ENCODE measurements around the gene PLCB1. TPM values are rescaled to one million over a fixed set of nuclear protein-coding genes. Genes with fewer than 3 reads are reported as not detected.

Gene PLCB1
- total RNA-seq, 1 donor from 2014 or later, result 24.4 TPM

- no peak for DNase-seq (ENCODE audit: extremely low read depth, low read depth, low spot score)
These were observed 342.1 kb downstream of the PLCB1 start for GRCh38 chr20:8474027-8474668.

- no peak for DNase-seq (ENCODE audit: extremely low read depth, low read depth, low spot score)
These were observed 344.0 kb downstream of the PLCB1 start for GRCh38 chr20:8476021-8476420.

GRCh38 chr20:8480597-8480996 is 348.5 kb downstream of the PLCB1 start:
- no peak for DNase-seq (ENCODE audit: extremely low read depth, low read depth, low spot score)

GRCh38 chr20:8487696-8488095 is 355.6 kb downstream of the PLCB1 start:
- DNase-seq (ENCODE audit: extremely low read depth, low read depth, low spot score), result no peak

GRCh38 chr20:8489094-8489883 is 357.2 kb downstream of the PLCB1 start:
- DNase-seq (ENCODE audit: extremely low read depth, low read depth, low spot score), result no peak

- no peak for DNase-seq (ENCODE audit: extremely low read depth, low read depth, low spot score)
These were observed 358.2 kb downstream of the PLCB1 start for GRCh38 chr20:8490076-8490830.

GRCh38 chr20:8492173-8492572 is 360.1 kb downstream of the PLCB1 start:
- DNase-seq (ENCODE audit: extremely low read depth, low read depth, low spot score), result no peak

GRCh38 chr20:8498571-8498970 is 366.5 kb downstream of the PLCB1 start:
- no peak for DNase-seq (ENCODE audit: extremely low read depth, low read depth, low spot score)

GRCh38 chr20:8504030-8504429 is 372.0 kb downstream of the PLCB1 start:
- no peak for DNase-seq (ENCODE audit: extremely low read depth, low read depth, low spot score)

- DNase-seq (ENCODE audit: extremely low read depth, low read depth, low spot score), result no peak
These were observed 373.6 kb downstream of the PLCB1 start for GRCh38 chr20:8505476-8506200.

- no peak for DNase-seq (ENCODE audit: extremely low read depth, low read depth, low spot score)
These were observed 375.2 kb downstream of the PLCB1 start for GRCh38 chr20:8507231-8507630.

- DNase-seq (ENCODE audit: extremely low read depth, low read depth, low spot score), result no peak
These were observed 377.7 kb downstream of the PLCB1 start for GRCh38 chr20:8509809-8510208.

- no peak for DNase-seq (ENCODE audit: extremely low read depth, low read depth, low spot score)
These were observed 378.7 kb downstream of the PLCB1 start for GRCh38 chr20:8510808-8511207.

- DNase-seq (ENCODE audit: extremely low read depth, low read depth, low spot score), result no peak
These were observed 379.9 kb downstream of the PLCB1 start for GRCh38 chr20:8512003-8512402.

GRCh38 chr20:8515810-8516435 is 383.9 kb downstream of the PLCB1 start:
- no peak for DNase-seq (ENCODE audit: extremely low read depth, low read depth, low spot score)

GRCh38 chr20:8518878-8519277 is 386.8 kb downstream of the PLCB1 start:
- no peak for DNase-seq (ENCODE audit: extremely low read depth, low read depth, low spot score)

- DNase-seq (ENCODE audit: extremely low read depth, low read depth, low spot score), result no peak
These were observed 387.8 kb downstream of the PLCB1 start for GRCh38 chr20:8519887-8520286.

- no peak for DNase-seq (ENCODE audit: extremely low read depth, low read depth, low spot score)
These were observed 390.1 kb downstream of the PLCB1 start for GRCh38 chr20:8522168-8522567.

GRCh38 chr20:8523684-8524083 is 391.6 kb downstream of the PLCB1 start:
- DNase-seq (ENCODE audit: extremely low read depth, low read depth, low spot score), result no peak

Measured in glomerular endothelial cell (primary cell).